GM12878 (cell line): ENCODE measurements around the gene RERE. TPM values are rescaled to one million over a fixed set of nuclear protein-coding genes. Genes with fewer than 3 reads are reported as not detected.

ENCODE experiments used
- ATAC-seq: fragments of 200-7000 bp; cut with Tn5 transposase; 3 replicates; pipeline ENCODE4 v1.9.1; 2020; ENCODE audit warnings: mild to moderate bottlenecking, moderate library complexity
- BruUV-seq: library from RNA; stranded (reverse); fragments of 400-500 nt; replicated peaks from 2 replicates; lab custom pipeline; 2021; lab: Mats Ljungman, UMichigan
- CTCF ChIA-PET: fragments of 300-600 bp; sonication (Branson Sonifier 250); formaldehyde crosslinking; extraction: SDS; loops from one replicate; lab custom pipeline; 2021; ENCODE audit warnings: inconsistent platforms; lab: Yijun Ruan, JAX
- POLR2A ChIA-PET: fragments of 350-600 bp; formaldehyde crosslinking; extraction: SDS; loops from one replicate; lab custom pipeline; 2021; ENCODE audit warnings: inconsistent platforms; lab: Charles Lee
- RAD21 ChIA-PET: fragments of 300-600 bp; sonication (Branson Sonifier 250); formaldehyde crosslinking; loops from one replicate; lab custom pipeline; 2023; ENCODE audit warnings: antibody characterized with exemption; ENCODE audit not compliant: unreplicated experiment; lab: Charles Lee
- SMC1A ChIA-PET: fragments of 300-600 bp; sonication (Branson Sonifier 250); formaldehyde crosslinking; loops from one replicate; lab custom pipeline; 2023; ENCODE audit not compliant: unreplicated experiment, uncharacterized antibody; lab: Charles Lee
- DNase-seq: peaks from one replicate; pipeline ENCODE4 v3.0.0-alpha.2; 2011; ENCODE audit warnings: low read depth, low spot score
- FAIRE-seq: peaks from 3 replicates; lab custom pipeline; 2011; peaks lifted over from hg19 to GRCh38; lab: Jason Lieb, UNC
- H2AFZ ChIP-seq: 2 replicates; pipeline ENCODE4 v1.6.0; 2011; ENCODE audit warnings: low read depth, low read length, control low read depth; ENCODE audit not compliant: control insufficient read depth
- H3K27ac ChIP-seq: 2 replicates; pipeline ENCODE4 v1.5.1; 2011; ENCODE audit warnings: control low read depth; ENCODE audit not compliant: control insufficient read depth, insufficient read depth
- H3K27me3 ChIP-seq, 2 experiments: replicated peaks in 1 of 2; 2 replicates each; pipeline versions ENCODE4 v1.6.0 to v1.6.1; 2011; ENCODE audit warnings: low read length in 1 of 2; ENCODE audit not compliant: control insufficient read depth in 2 of 2, insufficient read depth in 2 of 2
- H3K36me3 ChIP-seq, 2 experiments: 2 replicates each; pipeline ENCODE4 v1.5.1; 2011; ENCODE audit warnings: low read length in 1 of 2; ENCODE audit not compliant: control insufficient read depth in 2 of 2, insufficient read depth in 2 of 2
- H3K4me1 ChIP-seq: 2 replicates; pipeline ENCODE4 v1.6.1; 2011; ENCODE audit warnings: mild to moderate bottlenecking, low read length, moderate library complexity, mixed read lengths; ENCODE audit not compliant: control insufficient read depth, insufficient read depth
- H3K4me2 ChIP-seq: 2 replicates; pipeline ENCODE4 v1.6.0; 2011; ENCODE audit warnings: control low read depth; ENCODE audit not compliant: control insufficient read depth, insufficient read depth
- H3K4me3 ChIP-seq: fragments of 200-600 bp; sonication (generic); 2 replicates; pipeline ENCODE4 v1.5.1; 2016
- H3K79me2 ChIP-seq: 2 replicates; pipeline ENCODE4 v1.6.0; 2011; ENCODE audit warnings: low read length; ENCODE audit not compliant: control insufficient read depth, insufficient read depth
- H3K9ac ChIP-seq: 2 replicates; pipeline ENCODE4 v1.8.0; 2011; ENCODE audit warnings: low read length, control low read depth, mixed read lengths; ENCODE audit not compliant: control insufficient read depth, insufficient read depth
- H3K9me3 ChIP-seq: replicated peaks from 3 replicates; pipeline ENCODE4 v1.5.1; 2011; ENCODE audit warnings: mild to moderate bottlenecking, low read length; ENCODE audit not compliant: control insufficient read depth, insufficient read depth
- H4K20me1 ChIP-seq: 2 replicates; pipeline ENCODE4 v1.6.0; 2011; ENCODE audit not compliant: control insufficient read depth, insufficient read depth
- CTCF ChIP-seq, 3 experiments: IDR thresholded peaks in 2 of 3; conservative IDR thresholded peaks in 1 of 3; 2 replicates each; pipeline ENCODE4 v1.5.1; 2011; ENCODE audit warnings: low read depth in 3 of 3, low read length in 3 of 3, mild to moderate bottlenecking in 3 of 3, control low read depth in 2 of 3, moderate library complexity in 2 of 3, inconsistent platforms in 1 of 3, mixed read lengths in 1 of 3; ENCODE audit not compliant: control insufficient read depth in 2 of 3, insufficient read depth in 1 of 3; ENCODE audit errors: extremely low read depth in 1 of 3
- LARP7 ChIP-seq: fragments of 450-650 bp; IDR thresholded peaks from 2 replicates; pipeline ENCODE4 v1.6.1; 2017; ENCODE audit warnings: mild to moderate bottlenecking
- RAD21 ChIP-seq: IDR thresholded peaks from 2 replicates; pipeline ENCODE4 v1.6.1; 2011; ENCODE audit warnings: mild to moderate bottlenecking, low read depth, low read length, moderate library complexity; ENCODE audit not compliant: insufficient read depth
- SMC3 ChIP-seq: IDR thresholded peaks from 2 replicates; pipeline ENCODE4 v1.6.1; 2011; ENCODE audit warnings: low read length, improper control_type of control experiment, borderline replicate concordance
- SPI1 ChIP-seq: IDR thresholded peaks from 2 replicates; pipeline ENCODE4 v1.6.1; 2011; ENCODE audit warnings: low read depth, mild to moderate bottlenecking, low read length, moderate library complexity, borderline replicate concordance; ENCODE audit not compliant: insufficient read depth
- WGBS: methylation state at CpG from one replicate; pipeline ENCODE4 v1.1.6; 2016; ENCODE audit warnings: low lambda C conversion rate; ENCODE audit not compliant: insufficient replicate concordance, insufficient coverage; ENCODE audit errors: missing lambda C conversion rate; 5-methylcytosine and 5-hydroxymethylcytosine counted together
- in situ Hi-C: fragments of 300-500 bp; cut with MboI; formaldehyde crosslinking; loops from 9 replicates; pipeline ENCODE4 v1.14.3; 2018; ENCODE audit warnings: mixed read lengths
- intact Hi-C: fragments of 100-400 bp; cut with micrococcal nuclease; formaldehyde crosslinking; loops from one replicate; pipeline ENCODE4 v1.14.2; 2022; ENCODE audit not compliant: unreplicated experiment
- polyA plus RNA-seq, 11 experiments: library from polyadenylated mRNA; depleted of rRNA in 4 of 11; unstranded in 6 of 11; stranded (reverse) in 5 of 11; fragments of >200 nt; fragmentation: Nextera tagmentation in 4 of 11; fragmentation: Illumina TruSeq in 1 of 11; extraction: Ambion mirVana in 4 of 11; extraction: Trizol in 1 of 11; gene quantifications; 1 replicate in 1 of 11; 2 replicates in 10 of 11; pipeline versions ENCODE4 v1.2.1 to v1.2.3, GENCODE V29; 2011 to 2016; ENCODE audit warnings: inconsistent platforms in 2 of 11, missing spikeins in 2 of 11, low read depth in 1 of 11
- total RNA-seq, 4 experiments: library from RNA; depleted of rRNA in 3 of 4; stranded (reverse); fragments of >200 nt in 3 of 4; fragmentation: Illumina TruSeq in 1 of 4; extraction: Trizol in 1 of 4; gene quantifications; 2 replicates each; pipeline versions ENCODE4 v1.2.1 to v1.2.3, GENCODE V29; 2013 to 2021

Gene RERE
- total and polyA plus RNA-seq, 10 of the 15 experiments (the other 5 are each of a cell fraction or from before 2014, with no cell fraction given) = 5.2 to 60.5 (median 20.2) TPM

DNA sequence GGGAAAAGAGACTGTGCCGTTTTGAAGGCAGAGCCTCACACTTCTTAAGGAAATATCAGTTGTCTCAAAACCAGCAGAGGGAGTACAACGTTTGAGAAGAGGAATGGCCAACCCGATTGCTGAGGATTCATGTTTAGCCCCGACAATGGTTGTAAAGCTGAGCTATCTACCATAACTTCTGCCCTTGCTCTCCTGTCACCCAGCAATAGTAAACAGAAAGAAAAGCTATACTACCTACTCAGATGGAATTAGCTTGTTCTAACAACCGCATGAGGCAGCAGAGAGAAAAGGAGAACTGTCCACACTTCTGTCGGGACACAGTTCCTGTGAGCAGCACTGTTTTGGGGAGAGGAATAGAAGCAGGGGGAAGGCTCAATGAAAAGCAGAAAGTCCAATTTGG is 408.3 kb downstream of the RERE start:
- ChIA-PET POLR2A (interaction anchor here (1.0 to 2.9 kb wide), 2 partner anchors 11 to 15 kb away, joined by 4 to 14 read pairs; no protein-coding TSS in a partner anchor), RAD21 (interaction anchor here (0.8 to 2.7 kb wide), 7 partner anchors 11 to 318 kb away, joined by 3 to 6 read pairs (median 4); no protein-coding TSS in a partner anchor), SMC1A (interaction anchor here (0.7 to 3.0 kb wide), 14 partner anchors 10 to 142 kb away, joined by 3 to 19 read pairs (median 5); no protein-coding TSS in a partner anchor), CTCF (interaction anchor here (0.5 to 2.1 kb wide), 10 partner anchors 9 to 440 kb away, joined by 3 to 14 read pairs (median 5); no protein-coding TSS in a partner anchor)
- no peak overlapping the region for H3K4me2 ChIP-seq
- TF ChIP-seq SMC3 (peak; percentile 18; the same call in 1 of the 2 replicates), RAD21 (peak; percentile 31), SPI1 (no peak), CTCF (IDR thresholded peaks at IDR 0.05 in 2 of 3, conservative IDR thresholded peaks at IDR 0.05 in 1 of 3; ENCODE audit: control insufficient read depth in 2 of 3, extremely low read depth in 1 of 3, insufficient read depth in 1 of 3, low read depth in 3 of 3, low read length in 3 of 3) (peak in 1 of 3 experiments; percentile 52; a peak in 3 of 6 replicates), LARP7 (no peak)
- H4K20me1 ChIP-seq = no peaks in the 10 kb centered on the region; the same call in 1 of the 2 replicates
- peaks cover 6 to 27% of the 10 kb centered on the region in 2 experiments for H3K36me3 ChIP-seq
- intact Hi-C loops (no loop called here), in situ Hi-C loops (no loop called here)
- WGBS = 24% methylated on average over 6 of the region's 6 CpGs
- H3K27ac ChIP-seq = no peak overlapping the region
- H3K9ac ChIP-seq = no peak overlapping the region
- no peak overlapping the region for H2AFZ ChIP-seq
- peaks cover 7% of the 10 kb centered on the region for H3K79me2 ChIP-seq
- no peaks in the 10 kb centered on the region for H3K27me3 ChIP-seq
- ATAC-seq (peak; percentile 66), FAIRE-seq (peak; percentile 91), DNase-seq (no peak)
- no peak overlapping the region for H3K4me3 ChIP-seq
- no TSS peak for BruUV-seq
- H3K4me1 ChIP-seq = no peaks in the 10 kb centered on the region
- H3K9me3 ChIP-seq = no peaks in the 10 kb centered on the region
